H1 (cell line): ENCODE measurements around the gene UQCC3. TPM values are rescaled to one million over a fixed set of nuclear protein-coding genes. Genes with fewer than 3 reads are reported as not detected.

Experiments used
- KDM5A ChIP-seq: fragments of 200-600 bp; IDR thresholded peaks from 2 replicates; pipeline ENCODE4 v1.7.1; 2012; ENCODE audit warnings: mild to moderate bottlenecking, low read length, inconsistent platforms, mixed read lengths
- NANOG ChIP-seq: IDR thresholded peaks from 2 replicates; pipeline ENCODE4 v1.6.1; 2011; ENCODE audit warnings: low read length, low read depth, mild to moderate bottlenecking, inconsistent platforms; ENCODE audit not compliant: insufficient read depth, poor library complexity, severe bottlenecking
- POLR2A ChIP-seq, 2 experiments: IDR thresholded peaks; 1 replicate in 1 of 2; 2 replicates in 1 of 2; pipeline ENCODE4 v1.6.1; 2011; ENCODE audit warnings: low read depth in 2 of 2, low read length in 2 of 2, mild to moderate bottlenecking in 2 of 2; ENCODE audit errors: control extremely low read depth in 1 of 2
- polyA plus RNA-seq, 7 experiments: library from polyadenylated mRNA; depleted of rRNA in 3 of 7; stranded (reverse) in 5 of 7; unstranded in 2 of 7; fragments of >200 nt in 5 of 7; fragments of 200-250 nt in 2 of 7; gene quantifications; 1 replicate in 5 of 7; 2 replicates in 1 of 7; 4 replicates in 1 of 7; pipeline versions ENCODE4 v1.2.1 to v1.2.3, GENCODE V29; 2011 to 2013; ENCODE audit warnings: missing spikeins in 2 of 7, mixed read lengths in 2 of 7
- total RNA-seq: library from RNA; stranded (reverse); fragmentation: NEBNext Ultra II Directional; extraction: Animal tissue kit (Norgen Biotek cat#: 25700); gene quantifications from 2 replicates; pipeline ENCODE4 v1.2.1, GENCODE V29; 2021
- TF ChIP-seq, protein P1 (sequence below): IDR thresholded peaks from 2 replicates; pipeline ENCODE4 v1.6.1; 2012; ENCODE audit warnings: low read length, inconsistent platforms

Gene UQCC3
- total and polyA plus RNA-seq, 2 of the 8 experiments (the other 6 are each of a cell fraction or from before 2014, with no cell fraction given) = 14.2 to 15.7 TPM

- TF ChIP-seq, protein P1, sequence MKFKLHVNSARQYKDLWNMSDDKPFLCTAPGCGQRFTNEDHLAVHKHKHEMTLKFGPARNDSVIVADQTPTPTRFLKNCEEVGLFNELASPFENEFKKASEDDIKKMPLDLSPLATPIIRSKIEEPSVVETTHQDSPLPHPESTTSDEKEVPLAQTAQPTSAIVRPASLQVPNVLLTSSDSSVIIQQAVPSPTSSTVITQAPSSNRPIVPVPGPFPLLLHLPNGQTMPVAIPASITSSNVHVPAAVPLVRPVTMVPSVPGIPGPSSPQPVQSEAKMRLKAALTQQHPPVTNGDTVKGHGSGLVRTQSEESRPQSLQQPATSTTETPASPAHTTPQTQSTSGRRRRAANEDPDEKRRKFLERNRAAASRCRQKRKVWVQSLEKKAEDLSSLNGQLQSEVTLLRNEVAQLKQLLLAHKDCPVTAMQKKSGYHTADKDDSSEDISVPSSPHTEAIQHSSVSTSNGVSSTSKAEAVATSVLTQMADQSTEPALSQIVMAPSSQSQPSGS = no peak
- TF ChIP-seq KDM5A = no peak
- TF ChIP-seq NANOG = no peak
- no peak for TF ChIP-seq POLR2A (IDR thresholded peaks at IDR 0.05; ENCODE audit: control extremely low read depth in 1 of 2, low read depth in 2 of 2, low read length in 2 of 2)
Observed at GRCh38 chr11:62652161-62653006, 19.1 kb upstream of the UQCC3 start (continued).
